OCI-LY1 (cell line): ENCODE results near the gene BBX.

Experiments
- H2AFZ ChIP-seq: fragments of 200-600 bp; sonication (generic), shearing (Covaris generic); 2 replicates; pipeline ENCODE4 v1.6.0; 2014; ENCODE audit warnings: antibody characterized with exemption, mild to moderate bottlenecking, low read length
- H3F3A ChIP-seq: fragments of 200-600 bp; sonication (generic), shearing (Covaris generic); 2 replicates; pipeline ENCODE4 v1.6.0; 2014; ENCODE audit warnings: mild to moderate bottlenecking, antibody characterized with exemption, low read length, moderate library complexity; ENCODE audit not compliant: insufficient read depth
- H3K27ac ChIP-seq: fragments of 200-600 bp; sonication (generic); 2 replicates; pipeline ENCODE4 v1.5.1; 2014; ENCODE audit warnings: low read length, mixed run types, mild to moderate bottlenecking, low read depth; ENCODE audit not compliant: poor library complexity, severe bottlenecking
- H3K27me3 ChIP-seq: fragments of 200-600 bp; sonication (generic); 2 replicates; pipeline ENCODE4 v1.6.0; 2014; ENCODE audit warnings: antibody characterized with exemption, mild to moderate bottlenecking, low read length, moderate library complexity; ENCODE audit not compliant: insufficient read depth
- H3K36me3 ChIP-seq: fragments of 200-600 bp; sonication (generic); 2 replicates; pipeline ENCODE4 v1.6.1; 2014; ENCODE audit warnings: mild to moderate bottlenecking, antibody characterized with exemption, low read length, moderate library complexity, mixed read lengths; ENCODE audit not compliant: insufficient read depth
- H3K4me1 ChIP-seq: fragments of 200-600 bp; sonication (generic); 2 replicates; pipeline ENCODE4 v1.5.1; 2014; ENCODE audit warnings: mild to moderate bottlenecking, low read length, moderate library complexity; ENCODE audit not compliant: insufficient read depth, severe bottlenecking
- H3K4me2 ChIP-seq: fragments of 200-600 bp; sonication (generic), shearing (Covaris generic); 2 replicates; pipeline ENCODE4 v1.6.1; 2014; ENCODE audit warnings: low read length
- H3K4me3 ChIP-seq: fragments of 200-600 bp; sonication (generic); 2 replicates; pipeline ENCODE4 v1.5.1; 2014; ENCODE audit warnings: low read length, low read depth, mild to moderate bottlenecking, mixed read lengths; ENCODE audit not compliant: poor library complexity, severe bottlenecking
- H3K79me2 ChIP-seq: fragments of 200-600 bp; shearing (Covaris generic); 2 replicates; pipeline ENCODE4 v1.6.1; 2016; ENCODE audit warnings: mixed run types, low read length, mixed read lengths; ENCODE audit not compliant: insufficient read depth
- H3K9ac ChIP-seq: fragments of 200-600 bp; sonication (generic), shearing (Covaris generic); 2 replicates; pipeline ENCODE4 v1.6.1; 2014; ENCODE audit warnings: mild to moderate bottlenecking, low read length, mixed read lengths
- H3K9me2 ChIP-seq: fragments of 200-600 bp; sonication (generic), shearing (Covaris generic); 2 replicates; pipeline ENCODE4 v1.6.1; 2014; ENCODE audit warnings: low read depth, mild to moderate bottlenecking, low read length, mixed read lengths
- H3K9me3 ChIP-seq: fragments of 200-600 bp; shearing (Covaris generic); 2 replicates; pipeline ENCODE4 v1.6.1; 2014; ENCODE audit warnings: low read length, mixed read lengths
- H4K20me1 ChIP-seq: fragments of 200-600 bp; sonication (generic), shearing (Covaris generic); 2 replicates; pipeline ENCODE4 v1.6.0; 2016; ENCODE audit warnings: mild to moderate bottlenecking, low read length; ENCODE audit not compliant: insufficient read depth
- EZH2 ChIP-seq: fragments of 200-600 bp; sonication (generic), shearing (Covaris generic); IDR thresholded peaks from 2 replicates; pipeline ENCODE4 v1.8.0; 2017; ENCODE audit warnings: borderline replicate concordance, mixed run types, mild to moderate bottlenecking, antibody characterized with exemption, low read length, moderate library complexity, mixed read lengths
- TF ChIP-seq, protein P1 (sequence below): fragments of 200-600 bp; sonication (generic), shearing (Covaris generic); IDR thresholded peaks from 2 replicates; pipeline ENCODE4 v1.5.1; 2017; ENCODE audit warnings: mild to moderate bottlenecking, antibody characterized with exemption, low read length, moderate library complexity, mixed read lengths

BBX gene

DNA sequence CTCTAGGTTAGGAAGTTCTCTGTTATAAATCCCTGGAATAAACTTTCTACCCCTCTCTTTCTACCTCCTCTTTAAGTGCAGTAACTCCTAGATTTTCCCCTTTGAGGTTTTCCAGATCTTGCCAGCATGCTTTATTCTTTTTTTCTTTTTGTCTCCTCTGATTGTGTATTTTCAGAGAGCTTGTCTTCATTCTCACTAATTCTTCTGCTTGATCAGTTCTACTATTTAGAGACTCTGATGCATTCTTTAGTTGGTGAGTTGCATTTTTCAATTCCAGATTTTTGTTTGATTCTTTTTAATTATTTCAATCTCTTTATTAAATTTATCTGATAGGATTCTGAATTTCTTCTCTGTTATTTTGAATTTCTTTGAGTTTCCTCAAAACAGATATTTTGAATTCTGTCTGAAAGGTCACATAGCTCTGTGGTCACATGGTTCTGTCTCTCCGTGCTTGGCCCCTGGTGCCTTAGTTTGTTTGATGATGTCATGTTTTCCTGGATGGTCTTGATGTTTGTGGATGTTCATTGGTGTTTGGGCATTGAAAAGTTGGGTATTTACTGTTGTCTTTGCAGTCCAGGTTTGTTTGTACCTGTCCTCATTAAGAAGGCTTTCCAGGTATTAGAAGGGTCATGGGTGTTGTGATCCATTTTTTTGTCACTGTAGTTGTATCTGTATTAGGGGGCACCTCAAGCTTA lies 89.2 kb downstream of the BBX start:
- H4K20me1 ChIP-seq, result no peaks in the 10 kb centered on the region

DNA sequence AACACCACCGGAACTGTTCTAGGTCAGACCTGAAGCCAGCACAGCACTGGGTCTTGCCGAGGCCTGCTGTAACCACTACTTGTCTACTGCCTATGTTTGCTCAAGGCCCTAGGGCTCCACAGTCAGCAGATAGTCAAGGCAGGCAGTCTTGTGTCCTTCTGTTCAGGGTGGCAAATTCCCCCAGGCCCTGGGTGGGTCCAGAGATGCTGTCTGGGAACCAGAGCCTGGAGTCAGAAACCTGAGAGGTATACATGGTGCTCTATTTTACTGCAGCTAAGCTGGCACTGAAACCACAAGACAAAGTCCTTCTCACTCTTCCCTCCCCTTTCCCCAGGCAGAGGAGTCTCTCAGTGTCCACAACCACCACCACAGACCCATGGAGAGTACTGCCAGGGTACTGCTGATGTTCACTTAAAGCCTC lies 89.9 kb downstream of the BBX start:
- peaks cover 26% of the 10 kb centered on the region for H3K4me1 ChIP-seq
- no peak overlapping the region for H3K9ac ChIP-seq
- no peaks in the 10 kb centered on the region for H3F3A ChIP-seq
- no peak overlapping the region for H2AFZ ChIP-seq
- H3K27ac ChIP-seq, result no peak overlapping the region
- H3K79me2 ChIP-seq, result peaks cover 17% of the 10 kb centered on the region
- H3K27me3 ChIP-seq, result no peaks in the 10 kb centered on the region
- no peak overlapping the region for H3K4me3 ChIP-seq
- no peaks in the 10 kb centered on the region for H3K9me2 ChIP-seq
- no peak overlapping the region for H3K4me2 ChIP-seq
- TF ChIP-seq, protein P1, sequence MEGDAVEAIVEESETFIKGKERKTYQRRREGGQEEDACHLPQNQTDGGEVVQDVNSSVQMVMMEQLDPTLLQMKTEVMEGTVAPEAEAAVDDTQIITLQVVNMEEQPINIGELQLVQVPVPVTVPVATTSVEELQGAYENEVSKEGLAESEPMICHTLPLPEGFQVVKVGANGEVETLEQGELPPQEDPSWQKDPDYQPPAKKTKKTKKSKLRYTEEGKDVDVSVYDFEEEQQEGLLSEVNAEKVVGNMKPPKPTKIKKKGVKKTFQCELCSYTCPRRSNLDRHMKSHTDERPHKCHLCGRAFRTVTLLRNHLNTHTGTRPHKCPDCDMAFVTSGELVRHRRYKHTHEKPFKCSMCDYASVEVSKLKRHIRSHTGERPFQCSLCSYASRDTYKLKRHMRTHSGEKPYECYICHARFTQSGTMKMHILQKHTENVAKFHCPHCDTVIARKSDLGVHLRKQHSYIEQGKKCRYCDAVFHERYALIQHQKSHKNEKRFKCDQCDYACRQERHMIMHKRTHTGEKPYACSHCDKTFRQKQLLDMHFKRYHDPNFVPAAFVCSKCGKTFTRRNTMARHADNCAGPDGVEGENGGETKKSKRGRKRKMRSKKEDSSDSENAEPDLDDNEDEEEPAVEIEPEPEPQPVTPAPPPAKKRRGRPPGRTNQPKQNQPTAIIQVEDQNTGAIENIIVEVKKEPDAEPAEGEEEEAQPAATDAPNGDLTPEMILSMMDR, result no peak
- no peak for TF ChIP-seq EZH2
- no peaks in the 10 kb centered on the region; the same call in 1 of the 2 replicates for H3K36me3 ChIP-seq
- H3K9me3 ChIP-seq, result 0 out of 2 replicates have a peak, but pooled peaks cover 2% of the 10 kb centered on the region
- no peaks in the 10 kb centered on the region for H4K20me1 ChIP-seq

More for the DNA sequence above, 89.2 kb downstream of the BBX start:
- Histone ChIP-seq H3K4me2 (no peak overlapping the region), H3K27ac (no peak overlapping the region), H3K36me3 (no peaks in the 10 kb centered on the region; the same call in 1 of the 2 replicates), H3K9me3 (0 out of 2 replicates have a peak, but pooled peaks cover 2% of the 10 kb centered on the region), H3K4me3 (no peak overlapping the region), H3K79me2 (peaks cover 10% of the 10 kb centered on the region; the same call in 1 of the 2 replicates), H3K9ac (no peak overlapping the region), H3K9me2 (no peaks in the 10 kb centered on the region), H2AFZ (no peak overlapping the region), H3K27me3 (no peaks in the 10 kb centered on the region), H3K4me1 (peaks cover 19% of the 10 kb centered on the region), H3F3A (no peaks in the 10 kb centered on the region)
- TF ChIP-seq EZH2, result no peak
- TF ChIP-seq, protein P1, result no peak

DNA sequence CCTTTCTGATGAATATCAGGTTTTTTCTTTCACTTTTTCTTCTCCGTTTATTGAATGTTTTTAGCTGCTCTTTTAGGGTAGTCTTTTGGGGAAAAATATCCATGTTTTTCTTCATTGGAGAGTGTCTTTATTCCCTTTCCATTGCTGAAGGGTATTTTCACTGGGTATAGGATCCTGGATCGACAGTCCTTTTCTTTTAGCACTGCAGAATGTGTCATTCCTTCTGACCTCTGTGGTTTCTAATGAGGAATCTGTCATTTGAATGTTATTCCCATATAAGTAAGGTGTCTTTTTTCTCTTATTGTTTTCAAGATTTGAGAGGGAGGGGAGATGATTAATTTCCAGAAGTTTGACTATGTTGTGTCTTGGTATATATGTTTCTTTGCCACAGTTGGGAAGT lies 96.8 kb downstream of the BBX start:
- Histone ChIP-seq H3K9me3 (no peaks in the 10 kb centered on the region), H3K27me3 (no peaks in the 10 kb centered on the region), H3K4me3 (peak overlapping the region; percentile 48), H3K4me1 (peaks cover 82% of the 10 kb centered on the region), H3K36me3 (no peaks in the 10 kb centered on the region), H3K9ac (peak overlapping the region; percentile 36), H3K79me2 (peaks cover 70% of the 10 kb centered on the region), H3K9me2 (no peaks in the 10 kb centered on the region), H3F3A (no peaks in the 10 kb centered on the region), H3K27ac (peak overlapping the region; percentile 61), H4K20me1 (no peaks in the 10 kb centered on the region), H3K4me2 (peak overlapping the region; percentile 49), H2AFZ (no peak overlapping the region)
- TF ChIP-seq EZH2, result no peak
- TF ChIP-seq, protein P1, result no peak
